Activated T-cell treated with anti-CD3 and anti-CD28 coated beads, Interleukin-2, amount 50 U/mL, for 24 hours (primary cell): ENCODE data around the gene GJD4.

Experiments used
- DNase-seq: peaks from one replicate; pipeline ENCODE4 v3.0.0-alpha.2; 2020
- H3K27ac Mint-ChIP-seq: 2 replicates; pipeline ENCODE4 v1.8.0; 2020; ENCODE audit warnings: mild to moderate bottlenecking, mixed read lengths
- H3K27me3 Mint-ChIP-seq: 2 replicates; pipeline ENCODE4 v1.8.0; 2020; ENCODE audit warnings: mixed read lengths
- H3K36me3 Mint-ChIP-seq: 2 replicates; pipeline ENCODE4 v1.8.0; 2020; ENCODE audit warnings: low read depth, mixed read lengths
- H3K4me1 Mint-ChIP-seq: 2 replicates; pipeline ENCODE4 v1.8.0; 2020; ENCODE audit warnings: low read depth, mixed read lengths
- H3K4me3 Mint-ChIP-seq: 2 replicates; pipeline ENCODE4 v1.8.0; 2020; ENCODE audit warnings: mild to moderate bottlenecking, moderate library complexity, mixed read lengths
- H3K9me3 Mint-ChIP-seq: 2 replicates; pipeline ENCODE4 v1.8.0; 2020; ENCODE audit warnings: mixed read lengths

Gene GJD4

GRCh38 chr10:35572583-35572982 is 32.6 kb upstream of the GJD4 start:
- H3K4me3 Mint-ChIP-seq = no peak overlapping the region
- peaks cover 5% of the 10 kb centered on the region for H3K9me3 Mint-ChIP-seq
- H3K36me3 Mint-ChIP-seq = peaks cover 73% of the 10 kb centered on the region
- no peaks in the 10 kb centered on the region for H3K27me3 Mint-ChIP-seq
- no peak overlapping the region for H3K27ac Mint-ChIP-seq
- H3K4me1 Mint-ChIP-seq = no peaks in the 10 kb centered on the region
- DNase-seq = no peak

GRCh38 chr10:35573796-35574195 is 31.3 kb upstream of the GJD4 start:
- Mint-ChIP-seq H3K27me3 (no peaks in the 10 kb centered on the region), H3K27ac (no peak overlapping the region), H3K9me3 (peaks cover 8% of the 10 kb centered on the region), H3K36me3 (peaks cover 62% of the 10 kb centered on the region), H3K4me3 (no peak overlapping the region), H3K4me1 (no peaks in the 10 kb centered on the region)
- no peak for DNase-seq

- no peak overlapping the region for H3K27ac Mint-ChIP-seq
- H3K4me1 Mint-ChIP-seq = no peaks in the 10 kb centered on the region
- H3K9me3 Mint-ChIP-seq = peaks cover 8% of the 10 kb centered on the region
These were observed 30.2 kb upstream of the GJD4 start for GRCh38 chr10:35574924-35575352.

GRCh38 chr10:35575640-35576039 is 29.5 kb upstream of the GJD4 start:
- Mint-ChIP-seq H3K9me3 (peaks cover 8% of the 10 kb centered on the region), H3K4me1 (no peaks in the 10 kb centered on the region), H3K27ac (peak overlapping the region; percentile 15), H3K36me3 (peaks cover 45% of the 10 kb centered on the region), H3K27me3 (no peaks in the 10 kb centered on the region), H3K4me3 (no peak overlapping the region)
- DNase-seq = no peak

More at GRCh38 chr10:35574924-35575352, 30.2 kb upstream of the GJD4 start:
- Mint-ChIP-seq H3K4me3 (no peak overlapping the region), H3K36me3 (peaks cover 50% of the 10 kb centered on the region), H3K27me3 (no peaks in the 10 kb centered on the region)
- no peak for DNase-seq

- H3K27ac Mint-ChIP-seq = no peak overlapping the region
- H3K27me3 Mint-ChIP-seq = no peaks in the 10 kb centered on the region
- peaks cover 35% of the 10 kb centered on the region for H3K36me3 Mint-ChIP-seq
- peaks cover 8% of the 10 kb centered on the region for H3K9me3 Mint-ChIP-seq
- DNase-seq = no peak
- no peaks in the 10 kb centered on the region for H3K4me1 Mint-ChIP-seq
- no peak overlapping the region for H3K4me3 Mint-ChIP-seq
These were observed 28.4 kb upstream of the GJD4 start for GRCh38 chr10:35576730-35577129.

- no peaks in the 10 kb centered on the region for H3K4me1 Mint-ChIP-seq
- H3K36me3 Mint-ChIP-seq = peaks cover 25% of the 10 kb centered on the region
- peaks cover 8% of the 10 kb centered on the region for H3K9me3 Mint-ChIP-seq
- no peaks in the 10 kb centered on the region for H3K27me3 Mint-ChIP-seq
- no peak overlapping the region for H3K27ac Mint-ChIP-seq
- no peak overlapping the region for H3K4me3 Mint-ChIP-seq
- no peak for DNase-seq
These were observed 27.1 kb upstream of the GJD4 start for GRCh38 chr10:35577926-35578617.

GRCh38 chr10:35578618-35578956 is 26.6 kb upstream of the GJD4 start:
- Mint-ChIP-seq H3K27me3 (no peaks in the 10 kb centered on the region), H3K4me1 (no peaks in the 10 kb centered on the region), H3K9me3 (peaks cover 8% of the 10 kb centered on the region), H3K27ac (no peak overlapping the region), H3K36me3 (peaks cover 21% of the 10 kb centered on the region), H3K4me3 (no peak overlapping the region)
- DNase-seq = no peak

GRCh38 chr10:35579116-35579515 is 26.0 kb upstream of the GJD4 start:
- H3K9me3 Mint-ChIP-seq = peaks cover 8% of the 10 kb centered on the region
- peaks cover 16% of the 10 kb centered on the region for H3K36me3 Mint-ChIP-seq
- no peak overlapping the region for H3K27ac Mint-ChIP-seq
- H3K27me3 Mint-ChIP-seq = no peaks in the 10 kb centered on the region
- no peak for DNase-seq
- H3K4me3 Mint-ChIP-seq = no peak overlapping the region
- no peaks in the 10 kb centered on the region for H3K4me1 Mint-ChIP-seq

GRCh38 chr10:35579726-35580422 is 25.3 kb upstream of the GJD4 start:
- Mint-ChIP-seq H3K9me3 (peaks cover 8% of the 10 kb centered on the region), H3K4me1 (no peaks in the 10 kb centered on the region), H3K27me3 (no peaks in the 10 kb centered on the region), H3K36me3 (peaks cover 9% of the 10 kb centered on the region), H3K27ac (no peak overlapping the region), H3K4me3 (no peak overlapping the region)
- DNase-seq = no peak

GRCh38 chr10:35580423-35580770 is 24.7 kb upstream of the GJD4 start:
- no peak for DNase-seq
- Mint-ChIP-seq H3K4me1 (no peaks in the 10 kb centered on the region), H3K9me3 (peaks cover 6% of the 10 kb centered on the region), H3K4me3 (no peak overlapping the region), H3K27ac (no peak overlapping the region), H3K36me3 (peaks cover 3% of the 10 kb centered on the region), H3K27me3 (no peaks in the 10 kb centered on the region)

- peaks cover 4% of the 10 kb centered on the region for H3K9me3 Mint-ChIP-seq
- no peaks in the 10 kb centered on the region for H3K27me3 Mint-ChIP-seq
- DNase-seq = no peak
- no peaks in the 10 kb centered on the region for H3K4me1 Mint-ChIP-seq
- H3K27ac Mint-ChIP-seq = no peak overlapping the region
- no peaks in the 10 kb centered on the region for H3K36me3 Mint-ChIP-seq
- no peak overlapping the region for H3K4me3 Mint-ChIP-seq
These were observed 23.5 kb upstream of the GJD4 start for GRCh38 chr10:35581655-35582054.

GRCh38 chr10:35584946-35585345 is 20.2 kb upstream of the GJD4 start:
- Mint-ChIP-seq H3K4me1 (no peaks in the 10 kb centered on the region), H3K27me3 (peaks cover 7% of the 10 kb centered on the region), H3K36me3 (no peaks in the 10 kb centered on the region), H3K27ac (no peak overlapping the region), H3K4me3 (no peak overlapping the region), H3K9me3 (no peaks in the 10 kb centered on the region)
- DNase-seq = no peak

GRCh38 chr10:35585356-35585755 is 19.8 kb upstream of the GJD4 start:
- Mint-ChIP-seq H3K36me3 (no peaks in the 10 kb centered on the region), H3K4me1 (no peaks in the 10 kb centered on the region), H3K27me3 (peaks cover 7% of the 10 kb centered on the region), H3K27ac (no peak overlapping the region), H3K9me3 (no peaks in the 10 kb centered on the region), H3K4me3 (no peak overlapping the region)
- DNase-seq = no peak

- H3K27me3 Mint-ChIP-seq = peaks cover 11% of the 10 kb centered on the region
- no peaks in the 10 kb centered on the region for H3K4me1 Mint-ChIP-seq
- H3K4me3 Mint-ChIP-seq = no peak overlapping the region
- H3K36me3 Mint-ChIP-seq = no peaks in the 10 kb centered on the region
- no peak overlapping the region for H3K27ac Mint-ChIP-seq
- no peak for DNase-seq
- H3K9me3 Mint-ChIP-seq = peaks cover 3% of the 10 kb centered on the region
These were observed 19.1 kb upstream of the GJD4 start for GRCh38 chr10:35585903-35586535.

GRCh38 chr10:35588836-35589235 is 16.3 kb upstream of the GJD4 start:
- H3K9me3 Mint-ChIP-seq = peaks cover 13% of the 10 kb centered on the region
- no peaks in the 10 kb centered on the region for H3K36me3 Mint-ChIP-seq
- no peak overlapping the region for H3K27ac Mint-ChIP-seq
- H3K4me1 Mint-ChIP-seq = no peaks in the 10 kb centered on the region
- peaks cover 17% of the 10 kb centered on the region for H3K27me3 Mint-ChIP-seq
- no peak for DNase-seq
- H3K4me3 Mint-ChIP-seq = no peak overlapping the region
